Breast epithelium (tissue), 4 donors: ENCODE measurements around the gene SLC51A. TPM values are rescaled to one million over a fixed set of nuclear protein-coding genes. Genes with fewer than 3 reads are reported as not detected.

ENCODE experiments used
- DNase-seq, 2 donors: peaks; one replicate each; pipeline ENCODE4 v3.0.0-alpha.2; 2019; ENCODE audit warnings: low spot score in 2 of 2
- H3K27ac ChIP-seq, 2 donors: fragments of 200-600 bp; sonication (generic) in 1 of 2; one replicate each; pipeline ENCODE4 v1.5.1; 2016 to 2019; ENCODE audit warnings: mild to moderate bottlenecking in 1 of 2
- H3K27me3 ChIP-seq, 2 donors: fragments of 200-600 bp; sonication (generic) in 1 of 2; one replicate each; pipeline versions ENCODE4 v1.5.1 to v1.6.0; 2017 to 2019; ENCODE audit warnings: control low read depth in 1 of 2, mild to moderate bottlenecking in 1 of 2
- H3K36me3 ChIP-seq: fragments of 200-600 bp; one replicate; pipeline ENCODE4 v1.5.1; 2019
- H3K4me1 ChIP-seq, 2 donors: fragments of 200-600 bp; sonication (generic); one replicate each; pipeline ENCODE4 v1.5.1; 2016 to 2019; ENCODE audit warnings: control low read depth in 1 of 2
- H3K4me3 ChIP-seq, 3 donors: fragments of 200-600 bp; sonication (generic); 1 replicate in 2 of 3; 2 replicates in 1 of 3; pipeline ENCODE4 v1.5.1; 2016 to 2019; ENCODE audit warnings: mild to moderate bottlenecking in 3 of 3, moderate library complexity in 2 of 3
- H3K9me3 ChIP-seq, 2 donors: fragments of 200-600 bp; sonication (generic) in 1 of 2; one replicate each; pipeline ENCODE4 v1.5.1; 2016 to 2019; ENCODE audit warnings: control low read depth in 1 of 2
- CTCF ChIP-seq, 3 donors: fragments of 450-650 bp; IDR thresholded peaks; one replicate each; pipeline ENCODE4 v1.5.1; 2016 to 2017; ENCODE audit warnings: antibody characterized with exemption in 3 of 3, mild to moderate bottlenecking in 3 of 3, moderate library complexity in 3 of 3
- POLR2A ChIP-seq: fragments of 450-650 bp; IDR thresholded peaks from one replicate; pipeline ENCODE4 v1.6.1; 2016; ENCODE audit warnings: antibody characterized with exemption, mild to moderate bottlenecking, moderate library complexity
- POLR2AphosphoS5 ChIP-seq, 3 donors: sonication (generic); formaldehyde crosslinking; IDR thresholded peaks; one replicate each; pipeline ENCODE4 v1.6.1; 2017; ENCODE audit warnings: antibody characterized with exemption in 3 of 3
- intact Hi-C: fragments of 100-400 bp; cut with DNase I; formaldehyde crosslinking; loops from one replicate; pipeline ENCODE4 v1.15.1; 2023; ENCODE audit warnings: low total_unique reads
- total RNA-seq, 3 donors: library from RNA; depleted of rRNA; stranded (reverse); fragments of >200 nt; gene quantifications; one replicate each; pipeline ENCODE4 v1.1.0, GENCODE V29; 2016

SLC51A gene
- total RNA-seq, 3 donors from 2014 or later, result not detected

DNA sequence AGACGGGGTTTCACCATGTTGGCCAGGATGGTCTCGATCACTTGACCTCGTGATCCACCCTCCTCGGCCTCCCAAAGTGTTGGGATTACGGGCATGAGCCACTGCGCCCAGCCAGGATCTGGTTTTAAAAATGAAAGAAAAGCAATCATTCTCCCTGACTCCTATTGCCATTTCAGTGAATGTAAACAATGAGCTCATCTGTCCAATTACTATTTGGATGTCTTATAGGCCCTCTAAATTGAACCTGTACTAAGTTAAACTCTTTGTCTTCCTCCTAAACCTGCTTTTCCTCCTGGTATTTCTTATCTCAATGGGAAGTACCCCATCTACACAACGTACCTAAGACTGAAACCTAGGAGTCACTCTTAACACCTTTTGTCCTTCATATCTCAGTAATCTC is 47.5 kb downstream of the SLC51A start:
- no peak for DNase-seq
- H3K4me3 ChIP-seq, result no peak overlapping the region
- no peaks in the 10 kb centered on the region for H3K36me3 ChIP-seq
- no peaks in the 10 kb centered on the region for H3K4me1 ChIP-seq
- no peaks in the 10 kb centered on the region for H3K9me3 ChIP-seq
- TF ChIP-seq POLR2AphosphoS5 (IDR thresholded peaks at IDR 0.05) (no peak), CTCF (IDR thresholded peaks at IDR 0.05) (no peak), POLR2A (no peak)
- H3K27ac ChIP-seq, result no peak overlapping the region
- intact Hi-C loops, result no loop called here
- H3K27me3 ChIP-seq, result no peaks in the 10 kb centered on the region

GRCh38 chr3:196268284-196269163 is 52.2 kb downstream of the SLC51A start:
- H3K4me3 ChIP-seq, result no peak overlapping the region
- no peaks in the 10 kb centered on the region for H3K36me3 ChIP-seq
- intact Hi-C loops, result no loop called here
- H3K27ac ChIP-seq, result no peak overlapping the region
- H3K27me3 ChIP-seq, result no peaks in the 10 kb centered on the region
- no peaks in the 10 kb centered on the region for H3K9me3 ChIP-seq
- TF ChIP-seq CTCF (IDR thresholded peaks at IDR 0.05) (no peak), POLR2A (no peak), POLR2AphosphoS5 (IDR thresholded peaks at IDR 0.05) (no peak)
- no peaks in the 10 kb centered on the region for H3K4me1 ChIP-seq
- no peak for DNase-seq

DNA sequence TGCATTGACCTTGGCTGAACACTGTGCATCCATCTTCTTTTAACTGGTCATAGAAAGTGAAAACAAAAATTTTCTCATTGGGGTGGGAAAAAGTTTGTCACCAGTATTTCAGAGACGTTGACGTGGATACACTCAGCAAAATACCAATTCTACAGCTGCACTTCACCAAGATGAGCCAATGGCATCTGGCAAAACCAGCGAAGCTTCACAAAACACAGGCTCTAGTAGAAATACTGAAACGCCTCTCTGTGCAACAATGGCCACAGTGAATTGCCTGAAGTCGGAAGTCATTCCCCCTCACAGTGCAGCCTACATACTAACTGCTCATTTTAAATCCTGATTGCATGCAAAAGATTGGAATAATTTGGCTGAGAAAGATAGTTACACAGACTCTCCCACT is 54.2 kb downstream of the SLC51A start:
- no peaks in the 10 kb centered on the region for H3K36me3 ChIP-seq

DNA sequence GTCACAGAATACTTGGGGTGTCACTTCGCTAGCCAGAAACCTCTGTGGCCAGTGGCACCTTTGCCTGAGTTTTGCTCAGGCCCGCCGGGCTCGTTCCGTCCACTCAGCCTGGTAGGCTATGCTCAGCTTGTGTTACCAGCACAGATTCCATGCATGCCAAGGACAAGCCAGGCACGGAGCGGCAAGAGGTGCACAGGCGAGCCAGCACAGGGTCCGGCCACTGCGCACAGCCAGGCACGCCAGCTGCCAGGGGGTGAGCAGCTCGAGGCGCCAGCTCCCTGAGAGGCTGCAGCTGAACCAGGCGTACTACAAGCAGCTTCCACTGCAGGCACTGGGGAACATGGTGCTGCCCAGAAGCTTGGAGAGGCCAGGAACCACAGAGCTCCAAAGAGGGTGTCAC is 56.5 kb downstream of the SLC51A start:
- H3K9me3 ChIP-seq, result no peaks in the 10 kb centered on the region
- no peaks in the 10 kb centered on the region for H3K4me1 ChIP-seq
- TF ChIP-seq POLR2A (no peak), POLR2AphosphoS5 (IDR thresholded peaks at IDR 0.05) (no peak), CTCF (IDR thresholded peaks at IDR 0.05) (no peak)
- intact Hi-C loops, result no loop called here
- H3K27me3 ChIP-seq, result no peaks in the 10 kb centered on the region
- H3K36me3 ChIP-seq, result no peaks in the 10 kb centered on the region
- H3K4me3 ChIP-seq, result no peak overlapping the region
- H3K27ac ChIP-seq, result no peak overlapping the region
- no peak for DNase-seq

More for the DNA sequence above, 54.2 kb downstream of the SLC51A start:
- intact Hi-C loops, result no loop called here
- Histone ChIP-seq H3K4me3 (no peak overlapping the region), H3K27ac (no peak overlapping the region), H3K4me1 (no peaks in the 10 kb centered on the region), H3K9me3 (no peaks in the 10 kb centered on the region), H3K27me3 (no peaks in the 10 kb centered on the region)
- no peak for DNase-seq
- TF ChIP-seq POLR2A (no peak), CTCF (IDR thresholded peaks at IDR 0.05) (no peak), POLR2AphosphoS5 (IDR thresholded peaks at IDR 0.05) (no peak)

DNA sequence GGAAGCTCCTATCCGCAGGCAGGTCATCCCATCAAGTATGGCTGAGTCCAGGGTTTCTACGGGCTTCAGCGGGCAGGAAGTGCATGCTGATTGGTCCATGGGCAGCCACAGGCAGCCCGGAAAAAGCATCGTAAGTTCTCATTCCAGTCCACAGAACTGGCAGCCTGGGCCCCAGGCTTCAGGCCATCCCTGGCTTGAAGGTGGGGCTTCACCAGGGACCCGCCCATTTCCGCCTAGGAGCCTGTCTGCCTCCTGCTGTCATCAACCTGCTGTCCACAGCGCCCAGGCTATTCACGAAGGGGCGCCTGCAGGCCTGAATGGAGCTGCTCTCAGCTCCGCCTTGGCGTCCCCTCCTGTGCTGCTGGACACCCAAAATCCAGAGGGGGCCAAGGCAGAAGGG is 57.3 kb downstream of the SLC51A start:
- Histone ChIP-seq H3K27ac (no peak overlapping the region), H3K27me3 (no peaks in the 10 kb centered on the region), H3K36me3 (no peaks in the 10 kb centered on the region), H3K9me3 (no peaks in the 10 kb centered on the region), H3K4me3 (no peak overlapping the region), H3K4me1 (no peaks in the 10 kb centered on the region)
- intact Hi-C loops, result no loop called here
- TF ChIP-seq CTCF (IDR thresholded peaks at IDR 0.05) (no peak), POLR2A (no peak), POLR2AphosphoS5 (IDR thresholded peaks at IDR 0.05) (no peak)
- DNase-seq, result no peak
